ENCODE measurements around the gene PTF1A.
"Not testable (repeated sequence)": the region's sequence is repeated elsewhere in the genome, so short reads cannot be mapped to it uniquely, and the experiment has no call there.

PTF1A gene

GRCh38 chr10:23204773-23205172 lies 12.7 kb downstream of the PTF1A start:
- no peak for DNase-seq

GRCh38 chr10:23205972-23206642 lies 14.0 kb downstream of the PTF1A start:
- DNase-seq, result no peak

GRCh38 chr10:23217471-23217870 lies 25.4 kb downstream of the PTF1A start:
- no peak for DNase-seq

GRCh38 chr10:23230582-23230981 lies 38.5 kb downstream of the PTF1A start:
- DNase-seq, result no peak

- no peak for DNase-seq
Measured at GRCh38 chr10:23238015-23238414, 45.9 kb downstream of the PTF1A start.

GRCh38 chr10:23241779-23242178 lies 49.7 kb downstream of the PTF1A start:
- not testable (repeated sequence) for DNase-seq

All from NK-92 treated with Interleukin-12 subunit alpha and Interleukin-12 subunit beta, amount 100 ng/mL, for 24 hours (cell line).